HG03066 (cell line): Measurements from ENCODE around the gene ANKRD13C.
"Not testable (repeated sequence)": the region's sequence is repeated elsewhere in the genome, so short reads cannot be mapped to it uniquely, and the experiment has no call there.

Experiments
- ATAC-seq: cut with Tn5 transposase; IDR thresholded peaks from one replicate; pipeline ENCODE4 v1.9.1; 2021; ENCODE audit warnings: low read depth; ENCODE audit not compliant: unreplicated experiment

ANKRD13C gene

DNA sequence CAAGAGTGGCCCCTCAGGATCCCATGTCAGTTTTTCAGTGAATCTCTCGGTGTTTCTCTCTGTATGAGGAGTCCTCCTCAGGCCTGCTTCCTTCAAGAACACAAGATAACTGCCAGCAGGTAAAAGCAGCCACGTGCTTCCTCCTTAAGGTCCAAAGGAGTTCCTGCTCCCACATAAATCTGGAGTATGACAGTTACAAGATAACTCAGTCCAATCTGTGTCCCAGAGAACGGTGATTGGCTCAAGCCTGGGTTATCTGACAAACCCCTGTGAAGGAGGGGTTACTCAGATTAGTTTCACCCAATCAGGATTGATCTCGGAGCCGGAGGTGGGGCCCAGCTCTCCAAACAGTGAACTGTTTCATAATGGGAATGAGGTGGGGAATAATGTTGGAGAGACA is 5.8 kb upstream of the ANKRD13C start:
- ATAC-seq: no peak

DNA sequence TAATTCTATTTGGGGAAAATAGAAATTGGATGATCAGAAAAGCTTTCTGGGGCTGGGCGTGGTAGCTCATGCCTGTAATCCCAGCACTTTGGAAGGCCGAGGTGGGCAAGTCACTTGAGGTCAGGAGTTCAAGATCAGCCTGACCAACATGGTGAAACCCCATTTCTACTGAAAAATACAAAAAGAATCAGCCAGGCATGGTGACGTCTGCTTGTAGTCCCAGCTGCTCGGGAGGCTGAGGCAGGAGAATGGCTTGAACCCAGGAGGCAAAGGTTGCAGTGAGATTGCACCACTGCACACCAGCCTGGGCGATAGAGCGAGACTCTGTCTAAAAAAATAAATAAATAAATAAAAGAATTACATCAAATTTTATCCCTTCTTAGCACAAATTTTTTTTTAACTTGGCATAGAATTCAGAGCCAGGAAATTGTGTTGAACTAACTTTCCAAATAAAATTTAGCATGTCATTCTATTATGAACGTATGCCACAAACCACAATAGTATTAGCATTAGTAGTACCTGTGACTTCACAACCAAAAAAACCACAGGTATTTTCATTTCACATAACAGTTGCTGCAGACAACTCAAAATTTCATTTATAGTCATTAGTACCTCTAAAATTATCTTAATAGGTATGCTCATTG is 4.5 kb upstream of the ANKRD13C start:
- ATAC-seq: no peak

DNA sequence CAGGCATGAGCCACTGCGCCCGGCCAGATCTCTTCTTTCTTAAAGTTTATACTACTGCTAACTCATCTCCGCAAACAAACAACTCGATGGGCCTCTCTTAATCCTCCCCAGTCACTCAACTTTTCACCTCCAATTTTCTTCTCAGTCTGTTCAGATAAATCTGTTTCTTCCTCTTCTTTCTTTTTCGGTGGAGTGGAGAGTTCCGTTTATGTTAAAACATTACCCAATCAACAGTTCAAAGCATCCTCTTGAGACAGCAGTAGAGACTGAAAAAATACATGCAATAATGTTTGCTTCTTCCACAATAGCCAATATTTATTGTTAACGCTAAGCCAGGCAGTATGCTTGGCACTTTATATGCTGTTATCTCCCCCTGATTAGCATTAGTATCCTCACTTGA is 1.4 kb upstream of the ANKRD13C start:
- no peak for ATAC-seq

DNA sequence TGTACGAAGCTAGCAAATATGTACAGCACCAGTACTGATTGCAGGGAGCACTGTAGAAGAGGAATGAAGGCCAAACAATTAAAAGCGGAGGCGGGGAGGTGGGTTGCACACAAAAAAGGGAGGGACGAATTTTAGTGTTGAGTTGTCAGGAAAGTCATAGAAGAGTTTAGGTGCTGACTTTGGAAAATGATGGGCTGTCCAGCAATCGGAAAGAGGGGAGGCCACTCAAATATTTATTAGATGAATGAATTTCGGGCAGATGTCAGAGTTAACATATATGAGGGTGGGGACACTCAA is 537 bp upstream of the ANKRD13C start:
- no peak for ATAC-seq

DNA sequence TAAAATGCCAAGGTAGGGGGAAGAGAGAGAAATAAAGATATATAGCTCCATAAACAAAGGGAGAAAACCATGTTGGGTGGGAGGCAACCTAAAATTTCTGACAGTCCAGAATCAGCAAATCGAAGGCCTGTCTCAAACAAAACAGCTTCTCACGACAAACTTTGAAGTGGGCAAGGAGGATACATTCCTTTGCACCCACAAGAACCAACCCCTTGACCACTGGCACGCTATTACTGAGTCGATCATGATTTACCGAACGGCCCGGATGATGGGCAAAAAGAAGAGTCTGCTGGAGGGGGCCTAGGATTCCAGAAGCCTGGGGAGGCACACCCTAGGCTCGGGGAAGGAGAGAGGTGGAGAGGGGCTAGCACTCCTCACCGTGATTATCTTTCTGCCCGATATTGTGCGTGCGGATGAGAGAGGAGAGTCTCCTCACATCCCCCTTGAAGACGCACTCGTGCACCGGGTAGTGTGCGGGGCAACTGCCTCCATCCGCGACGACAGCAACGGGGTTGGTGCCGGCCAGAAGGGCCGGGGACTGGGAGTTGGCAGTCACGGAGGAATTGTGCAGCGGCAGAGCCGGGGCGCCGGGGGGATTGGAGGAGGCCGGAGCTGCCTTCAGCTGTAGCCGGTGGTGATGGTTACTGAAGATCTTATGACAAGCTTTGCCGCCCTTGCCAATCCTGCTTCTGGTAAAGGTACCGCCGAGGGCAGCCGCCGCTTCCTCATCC is 756 bp downstream of the ANKRD13C start:
- ATAC-seq: peak; percentile 29

DNA sequence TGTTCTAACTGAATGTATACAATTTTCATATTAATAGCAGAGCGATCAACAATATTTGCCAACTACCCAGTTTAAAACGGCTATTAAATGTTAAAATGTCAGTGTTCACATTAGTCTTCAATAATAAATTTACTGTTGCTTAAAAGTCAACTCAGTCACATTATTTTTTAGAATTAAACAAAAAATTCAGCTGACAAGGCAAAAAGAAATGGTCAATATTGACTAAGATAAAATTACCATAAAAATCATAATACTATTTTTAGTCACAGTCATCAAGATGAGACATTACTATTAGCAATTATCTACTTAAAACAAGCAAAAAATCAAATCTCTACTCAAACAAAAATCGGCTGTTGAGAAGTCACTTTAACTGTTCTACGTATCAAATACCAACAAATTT is 1.5 kb downstream of the ANKRD13C start:
- ATAC-seq: no peak

DNA sequence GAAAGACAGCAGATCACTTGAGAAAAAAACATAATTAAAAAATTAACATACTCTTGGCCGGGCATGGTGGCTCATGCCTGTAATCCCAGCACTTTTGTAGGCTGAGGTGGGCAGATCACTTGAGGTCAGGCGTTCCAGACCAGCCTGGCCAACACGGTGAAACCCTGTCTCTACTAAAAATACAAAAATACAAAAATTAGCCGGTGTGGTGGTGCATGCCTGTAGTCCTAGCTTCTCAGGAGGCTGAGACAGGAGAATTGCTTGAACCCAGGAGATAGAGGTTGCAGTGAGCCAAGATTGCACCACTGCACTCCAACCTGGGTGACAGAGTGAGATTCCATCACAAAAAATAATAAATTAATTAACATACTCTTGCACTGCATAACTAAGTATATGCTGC is 4.7 kb downstream of the ANKRD13C start:
- ATAC-seq: not testable (repeated sequence)

DNA sequence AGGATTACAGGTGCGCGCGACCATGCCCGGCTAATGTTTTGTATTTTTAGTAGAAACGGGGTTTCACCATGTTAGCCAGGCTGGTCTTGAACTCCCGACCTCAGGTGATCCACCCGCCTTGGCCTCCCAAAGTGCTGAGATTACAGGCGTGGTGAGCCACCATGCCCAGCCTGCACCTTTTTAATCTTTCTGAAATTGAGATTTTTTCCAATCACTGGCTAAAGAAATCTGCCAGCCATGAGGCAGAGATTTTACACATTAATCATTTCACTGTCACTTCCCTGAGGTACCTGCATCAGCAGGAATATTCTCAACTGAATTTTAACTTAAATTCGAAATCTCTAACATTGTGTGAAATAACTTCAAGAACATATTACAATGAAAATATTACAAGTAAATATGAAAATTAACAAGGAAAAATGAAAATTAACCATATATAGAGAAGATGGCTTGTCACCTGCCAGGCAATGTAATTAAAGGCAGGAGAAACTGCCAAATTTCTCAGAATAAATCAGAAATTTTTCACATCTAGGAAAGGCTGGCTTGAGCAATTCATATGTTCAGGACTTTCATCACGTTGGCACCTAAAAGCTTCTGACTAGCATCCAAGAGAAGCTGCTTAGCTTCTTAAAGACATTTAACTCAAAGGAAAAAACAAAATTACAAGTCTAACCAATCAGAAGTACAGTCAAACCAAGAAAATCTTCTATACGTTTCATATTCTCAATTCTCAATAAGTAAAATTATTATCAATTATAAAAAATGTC is 5.9 kb downstream of the ANKRD13C start:
- no peak for ATAC-seq

DNA sequence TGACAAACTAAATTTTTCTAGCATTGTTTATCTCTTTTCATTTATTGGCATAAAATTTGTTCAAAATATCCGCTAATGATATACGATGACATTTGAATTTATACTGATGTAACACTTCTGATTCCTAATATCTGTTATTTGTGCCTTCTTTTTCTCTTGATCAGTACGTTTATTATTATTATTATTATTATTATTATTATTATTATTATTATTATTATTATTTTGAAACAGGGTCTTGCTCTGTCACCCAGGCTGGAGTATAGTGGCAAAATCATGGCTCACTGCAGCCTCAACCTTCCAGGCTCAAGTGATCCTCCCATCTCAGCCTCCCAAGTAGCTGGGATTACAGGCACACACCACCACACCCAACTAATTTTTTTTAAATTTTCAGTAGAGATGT is 14.9 kb downstream of the ANKRD13C start:
- not testable (repeated sequence) for ATAC-seq

DNA sequence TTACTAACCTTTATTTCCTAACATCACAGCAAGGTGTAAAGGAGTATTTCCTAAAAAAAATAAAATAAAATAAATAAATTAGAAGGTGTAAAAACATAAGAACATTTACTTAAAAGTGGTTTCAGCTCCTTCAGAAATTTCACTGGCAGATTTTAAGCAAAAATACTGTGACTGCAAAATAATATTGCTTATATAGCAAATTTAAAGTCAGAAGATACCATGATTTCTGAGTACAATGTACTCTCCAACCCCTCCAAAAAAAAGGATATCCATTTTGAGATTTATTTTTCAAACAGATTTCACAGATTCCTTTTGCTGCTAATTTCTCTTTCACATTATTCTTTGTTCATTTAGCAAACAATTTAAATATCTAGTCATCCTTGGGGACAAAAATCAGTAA is 18.5 kb downstream of the ANKRD13C start:
- no peak for ATAC-seq

DNA sequence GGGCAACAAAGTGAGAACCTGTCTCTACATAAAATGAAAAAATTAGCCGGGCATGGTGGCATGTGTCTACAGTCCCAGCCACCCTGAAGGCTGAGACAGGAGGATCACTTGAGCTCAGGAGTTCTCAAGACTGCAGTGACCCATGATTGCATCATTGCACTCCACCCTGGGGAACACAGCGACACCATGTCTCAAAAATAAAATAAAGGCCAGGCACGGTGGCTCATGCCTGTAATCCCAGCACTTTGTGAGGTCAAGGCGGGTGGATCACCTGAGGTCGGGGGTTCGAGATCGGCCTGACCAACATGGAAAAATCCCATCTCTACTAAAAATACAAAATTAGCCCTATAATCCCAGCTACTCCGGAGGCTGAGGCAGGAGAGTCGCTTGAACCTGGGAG is 20.1 kb downstream of the ANKRD13C start:
- no peak for ATAC-seq

DNA sequence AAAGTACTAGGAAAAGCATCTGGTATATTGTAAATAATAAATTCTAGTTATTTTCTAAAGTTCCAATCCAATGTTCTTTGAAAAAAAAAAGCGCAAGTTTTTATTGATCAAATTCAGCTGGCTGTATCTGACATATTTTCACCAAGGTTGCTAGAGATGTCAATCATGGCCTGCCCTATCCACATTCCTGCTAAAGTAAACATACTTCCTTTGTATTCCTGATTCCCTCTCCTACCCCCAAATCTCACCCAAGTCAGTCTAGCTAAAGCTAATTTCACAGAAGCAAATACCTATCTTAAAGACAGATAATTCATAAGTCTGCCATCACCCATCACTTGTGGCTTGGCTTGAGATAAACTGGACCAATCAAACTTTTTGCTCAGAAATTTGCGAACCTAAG is 21.3 kb downstream of the ANKRD13C start:
- no peak for ATAC-seq

DNA sequence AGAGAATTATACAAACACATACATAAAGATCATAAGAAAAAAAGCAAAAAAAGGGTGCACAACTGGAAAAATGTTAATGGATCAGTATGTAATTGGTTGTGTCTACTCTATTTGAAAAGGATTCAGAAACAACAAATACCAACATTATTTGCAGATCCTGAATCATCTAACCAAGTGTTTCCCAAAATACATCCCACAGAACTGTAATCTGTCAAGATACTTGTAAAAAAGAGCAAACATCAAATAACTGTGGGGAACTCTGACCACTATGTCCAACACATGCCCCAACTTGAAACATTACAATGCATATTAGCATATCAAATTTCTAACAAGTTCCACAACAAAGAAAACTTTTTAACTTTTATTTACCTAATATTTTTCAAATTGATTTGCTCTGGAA is 22.6 kb downstream of the ANKRD13C start:
- ATAC-seq: no peak

DNA sequence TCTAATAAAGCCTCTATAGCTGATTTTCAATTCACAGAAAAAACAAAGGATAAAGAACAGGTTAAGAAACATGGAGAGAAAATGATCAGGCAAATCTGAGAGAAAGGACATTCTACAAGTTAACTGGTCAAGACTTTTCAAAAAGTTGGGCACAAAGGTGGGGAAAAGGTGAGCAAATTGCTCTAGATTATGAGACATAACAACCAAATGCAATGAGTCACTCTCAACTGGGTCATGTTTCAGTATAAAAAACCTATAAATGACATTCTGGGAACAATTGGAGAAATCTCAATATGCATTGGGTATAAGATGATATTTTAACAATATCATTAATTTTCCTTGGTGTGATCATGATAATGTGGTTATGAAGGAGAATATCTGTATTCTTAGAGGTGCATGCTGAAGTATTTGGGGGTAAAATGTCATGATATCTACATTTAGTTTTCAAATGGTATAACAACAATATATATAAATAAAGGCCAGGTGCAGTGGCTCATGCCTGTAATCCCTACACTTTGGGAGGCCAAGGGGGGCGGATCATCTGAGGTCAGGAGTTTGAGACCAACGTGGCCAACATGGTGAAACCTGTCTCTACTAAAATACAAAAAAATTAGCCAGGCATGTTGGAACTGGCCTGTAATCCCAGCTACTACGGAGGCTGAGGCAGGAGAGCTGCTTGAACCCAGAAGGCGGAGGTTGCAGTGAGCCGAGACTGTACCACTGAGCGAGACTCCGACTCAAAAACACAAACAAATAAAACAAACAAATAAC is 27.0 kb downstream of the ANKRD13C start:
- ATAC-seq: no peak

DNA sequence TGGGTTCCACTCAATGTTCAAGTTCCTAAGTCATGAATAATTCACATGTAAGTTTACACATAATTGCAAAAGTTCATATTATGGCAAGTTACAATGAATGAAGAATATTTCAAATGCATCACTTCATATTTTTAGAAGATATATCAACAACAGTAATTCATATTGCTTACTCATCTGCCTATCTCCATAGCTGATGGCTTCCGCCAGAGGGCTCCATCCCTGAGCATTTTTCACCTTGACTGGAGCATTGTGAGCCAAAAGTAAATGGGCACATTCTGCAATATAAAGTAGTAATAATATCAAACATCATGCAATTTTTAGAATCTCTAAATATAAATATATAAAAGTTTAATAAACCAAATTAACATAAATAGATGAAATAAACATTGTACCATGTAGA is 29.8 kb downstream of the ANKRD13C start:
- ATAC-seq: no peak

DNA sequence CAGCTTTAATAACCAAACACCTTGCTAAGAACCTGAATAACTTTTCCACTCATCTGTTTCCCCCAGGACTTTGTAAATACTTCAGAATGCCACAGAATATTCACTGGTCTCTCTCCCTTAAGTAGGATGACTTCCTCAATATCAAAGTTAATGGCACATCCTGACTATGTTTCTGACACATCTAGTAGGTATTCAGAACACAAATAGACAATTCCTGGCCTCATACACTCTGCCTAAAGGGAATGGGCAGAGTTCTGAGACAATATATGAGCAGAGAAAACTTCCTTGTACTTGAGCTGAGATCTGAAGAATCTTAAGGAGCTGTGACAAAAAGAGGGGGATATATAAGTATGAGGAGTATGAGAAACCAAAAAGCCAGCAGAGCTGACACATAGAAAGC is 34.8 kb downstream of the ANKRD13C start:
- ATAC-seq: no peak

DNA sequence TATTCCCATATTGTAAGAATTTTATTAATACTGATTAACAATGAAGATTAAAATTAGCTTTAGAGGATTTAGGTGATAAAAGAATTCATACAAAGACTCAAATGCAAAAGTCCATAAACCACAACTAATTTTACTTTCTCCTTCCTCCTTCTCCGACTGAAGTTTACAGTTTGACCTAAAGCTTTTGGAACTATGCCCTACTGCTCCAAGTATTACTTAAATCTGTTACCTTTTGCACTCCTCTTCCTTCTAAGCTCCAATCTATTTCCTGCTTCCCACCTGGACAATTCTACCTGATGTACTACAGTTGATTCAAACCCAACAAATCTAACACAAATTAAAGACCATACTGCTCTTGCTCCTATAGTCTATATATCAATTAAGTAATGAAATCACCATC is 36.3 kb downstream of the ANKRD13C start:
- ATAC-seq: no peak

DNA sequence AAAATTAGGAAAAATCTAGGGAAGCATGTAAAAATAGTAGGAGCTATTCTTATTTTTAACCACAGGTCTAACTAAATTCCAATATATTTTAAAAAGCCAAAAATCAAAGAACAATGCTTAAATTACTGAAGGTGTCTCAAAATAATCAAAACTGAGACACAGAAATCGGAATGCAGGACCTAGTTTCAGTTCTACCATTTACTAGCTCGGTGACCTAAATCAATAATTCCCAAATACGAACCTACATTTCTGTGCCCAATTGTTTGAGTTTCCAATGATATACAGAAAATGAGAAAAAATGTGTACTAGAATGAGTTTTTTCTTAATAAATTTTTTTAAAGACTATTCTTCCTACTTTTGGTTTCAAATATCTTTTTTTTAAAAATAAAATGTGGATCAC is 37.4 kb downstream of the ANKRD13C start:
- no peak for ATAC-seq

DNA sequence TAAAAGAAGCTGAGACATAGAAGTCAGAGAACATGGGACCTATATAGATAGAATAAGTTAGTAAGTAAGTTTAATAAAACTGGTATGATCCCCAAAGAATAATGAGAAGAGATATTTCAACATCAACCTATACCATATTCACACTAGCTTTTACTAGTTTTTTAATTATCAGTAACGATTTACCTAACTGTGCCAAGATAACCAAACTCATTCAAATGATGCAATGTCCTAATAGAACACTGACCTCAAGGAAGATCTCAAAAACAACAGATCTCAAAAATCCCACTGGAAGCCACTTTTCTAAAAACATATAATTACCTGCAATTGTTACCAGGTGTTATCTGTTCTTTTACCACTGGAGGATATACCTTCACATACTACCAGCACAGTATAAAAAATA is 38.7 kb downstream of the ANKRD13C start:
- ATAC-seq: no peak

DNA sequence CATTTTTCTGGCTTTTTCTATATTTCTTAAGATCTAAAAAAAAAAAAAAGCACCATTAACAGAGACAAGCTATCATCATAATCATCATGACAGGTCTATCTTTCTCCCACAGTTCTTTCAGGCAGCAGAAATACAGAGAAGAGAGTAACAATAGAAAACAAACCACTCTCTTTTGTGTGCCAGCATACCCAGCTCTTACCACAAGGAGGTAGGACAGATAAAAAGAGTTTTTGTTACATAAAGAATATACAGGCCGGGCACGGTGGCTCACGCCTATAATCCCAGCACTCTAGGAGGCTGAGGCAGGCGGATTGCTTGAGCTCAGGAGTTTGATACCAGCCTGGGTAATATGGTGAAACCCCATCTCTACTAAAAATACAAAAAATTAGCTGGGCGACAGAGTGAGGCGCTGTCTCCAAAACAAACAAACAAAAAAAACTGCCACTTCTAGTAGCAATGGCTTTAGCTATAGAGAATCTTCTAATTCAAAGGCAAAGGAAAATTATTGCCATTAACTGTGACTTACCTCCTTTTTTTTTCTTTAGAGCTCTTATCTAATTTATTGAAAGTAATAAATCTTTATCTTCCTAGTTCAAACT is 39.7 kb downstream of the ANKRD13C start:
- ATAC-seq: no peak

DNA sequence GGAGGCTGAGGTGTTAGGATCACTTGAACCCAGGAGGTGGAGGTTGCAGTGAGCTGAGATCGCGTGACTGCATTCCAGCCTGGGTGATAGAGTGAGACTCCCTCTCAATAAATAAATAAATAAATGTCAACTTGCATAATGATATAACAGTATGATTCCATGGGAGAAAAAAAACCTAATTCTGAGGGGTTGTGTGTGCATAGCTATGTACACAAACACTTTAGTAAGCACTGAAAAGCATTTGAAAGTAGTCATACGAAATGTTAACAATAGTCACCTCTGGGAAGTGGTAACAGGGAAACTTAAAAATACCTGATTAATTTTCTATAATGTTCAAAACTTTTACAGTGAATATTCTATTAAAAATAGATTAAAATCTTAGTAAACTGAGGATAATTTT is 43.2 kb downstream of the ANKRD13C start:
- ATAC-seq: no peak
